Kidney (tissue), 14 donors: ENCODE measurements around the gene DSE. TPM values are rescaled to one million over a fixed set of nuclear protein-coding genes. Genes with fewer than 3 reads are reported as not detected.

Source experiments
- DNase-seq, 5 donors: peaks; one replicate each; pipeline ENCODE4 v3.0.0-alpha.2; 2013 to 2020
- FAIRE-seq: peaks from 2 replicates; lab custom pipeline; 2012; peaks lifted over from hg19 to GRCh38; lab: Jason Lieb, UNC
- H3K27ac ChIP-seq, 2 donors: one replicate each; pipeline ENCODE4 v1.7.0; 2013; ENCODE audit warnings: low read depth in 2 of 2, low read length in 2 of 2, inconsistent platforms in 1 of 2
- H3K27me3 ChIP-seq: one replicate; pipeline ENCODE4 v1.7.1; 2013; ENCODE audit warnings: low read length, inconsistent platforms; ENCODE audit not compliant: control insufficient read depth, insufficient read depth
- H3K36me3 ChIP-seq, 3 donors: one replicate each; pipeline versions ENCODE4 v1.7.0 to v1.7.1; 2013; ENCODE audit warnings: low read length in 3 of 3, control low read depth in 1 of 3, inconsistent platforms in 1 of 3; ENCODE audit not compliant: insufficient read depth in 3 of 3, control insufficient read depth in 2 of 3
- H3K4me1 ChIP-seq, 3 donors: one replicate each; pipeline versions ENCODE4 v1.7.0 to v1.7.1; 2013; ENCODE audit warnings: low read length in 3 of 3, inconsistent platforms in 1 of 3, low read depth in 1 of 3; ENCODE audit not compliant: control insufficient read depth in 2 of 3, insufficient read depth in 2 of 3
- H3K4me3 ChIP-seq, 3 donors: one replicate each; pipeline versions ENCODE4 v1.7.0 to v1.8.1; 2013; ENCODE audit warnings: low read length in 3 of 3, control low read depth in 1 of 3, inconsistent platforms in 1 of 3
- H3K9ac ChIP-seq, 3 donors: one replicate each; pipeline versions ENCODE4 v1.7.0 to v1.7.1; 2013; ENCODE audit warnings: low read length in 3 of 3, control low read depth in 1 of 3, inconsistent platforms in 1 of 3
- H3K9me3 ChIP-seq, 3 donors: one replicate each; pipeline versions ENCODE4 v1.7.0 to v1.7.1; 2013; ENCODE audit warnings: low read length in 3 of 3, control low read depth in 1 of 3, inconsistent platforms in 1 of 3; ENCODE audit not compliant: control insufficient read depth in 2 of 3, insufficient read depth in 1 of 3
- CTCF ChIP-seq: IDR thresholded peaks from 3 replicates; pipeline ENCODE4 v1.5.1; 2012; ENCODE audit warnings: mild to moderate bottlenecking, moderate library complexity, borderline replicate concordance; ENCODE audit not compliant: insufficient read depth; ENCODE audit errors: extremely low read depth
- intact Hi-C: fragments of 100-400 bp; cut with DNase I; formaldehyde crosslinking; loops from one replicate; pipeline ENCODE4 v1.11.1; 2022
- polyA plus RNA-seq: library from polyadenylated mRNA; stranded (reverse); fragments of 350-450 nt; fragmentation: Illumina TruSeq; extraction: RNeasy Lipid Tissue Mini Kit (QIAGEN cat#74804); gene quantifications from one replicate; pipeline ENCODE4 v1.2.3, GENCODE V29; 2014; ENCODE audit warnings: low read depth, low replicate concordance; ENCODE audit not compliant: insufficient read depth
- total RNA-seq: library from RNA; stranded (reverse); fragmentation: NEBNext Ultra II Directional; extraction: Animal tissue kit (Norgen Biotek cat#: 25700); gene quantifications from one replicate; pipeline ENCODE4 v1.2.1, GENCODE V29; 2021
- donor health status: control.
- donor health status: control.
- donor health status: control.
- donor health status: control.
- donor health status: control.
- donor health status: DM: yes; HTN: yes; CAD: no.
- donor health status: Normal renal cell carcinoma (clear cell type).

Gene DSE
- total and polyA plus RNA-seq, 2 donors from 2014 or later = 6.9 to 47.7 TPM

- Histone ChIP-seq H3K4me1 (peaks cover 2 to 7% (median 4%) of the 10 kb centered on the region in 3 donors), H3K27ac (no peak overlapping the region), H3K9ac (no peak overlapping the region), H3K4me3 (no peak overlapping the region), H3K9me3 (no peaks in the 10 kb centered on the region), H3K36me3 (no peaks in the 10 kb centered on the region), H3K27me3 (no peaks in the 10 kb centered on the region)
- TF ChIP-seq CTCF = no peak
- FAIRE-seq = no peak
- no peak for DNase-seq
- intact Hi-C loops = no loop called here
Observed at GRCh38 chr6:116399287-116399686, 28.5 kb downstream of the DSE start.

- intact Hi-C loops = no loop called here
- H3K9ac ChIP-seq = no peak overlapping the region
- no peaks in the 10 kb centered on the region for H3K9me3 ChIP-seq
- H3K4me1 ChIP-seq = peaks cover 2 to 7% (median 6%) of the 10 kb centered on the region in 3 donors
- DNase-seq (no peak), FAIRE-seq (no peak)
- H3K27me3 ChIP-seq = no peaks in the 10 kb centered on the region
- no peak for TF ChIP-seq CTCF
- no peaks in the 10 kb centered on the region for H3K36me3 ChIP-seq
- no peak overlapping the region for H3K4me3 ChIP-seq
- no peak overlapping the region for H3K27ac ChIP-seq
Observed at GRCh38 chr6:116400328-116400727, 29.6 kb downstream of the DSE start.

- DNase-seq (no peak), FAIRE-seq (no peak)
- Histone ChIP-seq H3K27ac (no peak overlapping the region), H3K36me3 (no peaks in the 10 kb centered on the region), H3K9ac (no peak overlapping the region), H3K27me3 (no peaks in the 10 kb centered on the region), H3K9me3 (no peaks in the 10 kb centered on the region), H3K4me1 (peaks cover 2 to 9% (median 7%) of the 10 kb centered on the region in 3 donors), H3K4me3 (no peak overlapping the region)
- TF ChIP-seq CTCF = no peak
- intact Hi-C loops = no loop called here
Observed at GRCh38 chr6:116402108-116402937, 31.6 kb downstream of the DSE start.
